HEK293 (cell line): ENCODE results near the gene SLC25A26.

ENCODE experiments used
- CTCF ChIP-seq: fragments of 450-650 bp; formaldehyde crosslinking; IDR thresholded peaks from 2 replicates; pipeline ENCODE4 v1.5.1; 2016; ENCODE audit warnings: missing biosample characterization, missing genetic modification characterization
- ELK4 ChIP-seq: IDR thresholded peaks from 2 replicates; pipeline ENCODE4 v1.6.1; 2011; ENCODE audit warnings: mild to moderate bottlenecking, low read depth, low read length, borderline replicate concordance
- HOXA7 ChIP-seq: sonication (generic); formaldehyde crosslinking; IDR thresholded peaks from 2 replicates; pipeline ENCODE4 v1.8.1; 2022; ENCODE audit warnings: missing genetic modification reagents, borderline replicate concordance
- PBX3 ChIP-seq: sonication (generic); formaldehyde crosslinking; IDR thresholded peaks from 2 replicates; pipeline ENCODE4 v1.8.1; 2022; ENCODE audit warnings: mild to moderate bottlenecking, moderate library complexity, missing genetic modification reagents
- TCF7L2 ChIP-seq: IDR thresholded peaks from 2 replicates; pipeline ENCODE4 v1.6.1; 2011; ENCODE audit warnings: low read depth, mild to moderate bottlenecking, inconsistent platforms, low read length, moderate library complexity, borderline replicate concordance
- WT1 ChIP-seq: fragments of 450-650 bp; formaldehyde crosslinking; IDR thresholded peaks from 2 replicates; pipeline ENCODE4 v1.5.1; 2016; ENCODE audit warnings: missing biosample characterization, missing genetic modification characterization
- ZBTB21 ChIP-seq: fragments of 450-650 bp; formaldehyde crosslinking; IDR thresholded peaks from 2 replicates; pipeline ENCODE4 v1.5.1; 2017; ENCODE audit warnings: missing biosample characterization, missing genetic modification characterization
- ZNF121 ChIP-seq: fragments of 450-650 bp; formaldehyde crosslinking; IDR thresholded peaks from 2 replicates; pipeline ENCODE4 v1.5.1; 2016; ENCODE audit warnings: missing biosample characterization, missing genetic modification characterization
- ZNF341 ChIP-seq: fragments of 450-650 bp; formaldehyde crosslinking; IDR thresholded peaks from 2 replicates; pipeline ENCODE4; 2016; ENCODE audit warnings: low read depth, missing biosample characterization, missing genetic modification characterization
- ZNF529 ChIP-seq: fragments of 450-650 bp; formaldehyde crosslinking; IDR thresholded peaks from 2 replicates; pipeline ENCODE4 v1.5.1; 2017; ENCODE audit warnings: missing genetic modification characterization, missing biosample characterization; ENCODE audit not compliant: insufficient replicate concordance
- ZNF560 ChIP-seq: fragments of 450-650 bp; formaldehyde crosslinking; IDR thresholded peaks from 2 replicates; pipeline ENCODE4 v1.5.1; 2017; ENCODE audit warnings: missing biosample characterization, missing genetic modification characterization, borderline replicate concordance
- ZNF585B ChIP-seq: fragments of 450-650 bp; formaldehyde crosslinking; IDR thresholded peaks from 2 replicates; pipeline ENCODE4 v1.5.1; 2016; ENCODE audit warnings: missing biosample characterization, missing genetic modification characterization

GRCh38 chr3:66393333-66394005 lies 172.7 kb downstream of the SLC25A26 start:
- TF ChIP-seq ZNF560 (tag by site-specific recombination) (no peak), CTCF (tag by site-specific recombination) (no peak), WT1 (tag by site-specific recombination) (no peak), PBX3 (CRISPR knock-in tag) (no peak), ELK4 (no peak), ZNF341 (tag by site-specific recombination) (no peak), HOXA7 (CRISPR knock-in tag) (no peak), TCF7L2 (no peak), ZNF121 (tag by site-specific recombination) (no peak), ZBTB21 (no peak), ZNF585B (tag by site-specific recombination) (no peak), ZNF529 (tag by site-specific recombination) (no peak)
